B cell (primary cell): ENCODE measurements around the gene TMEM45A. TPM values are rescaled to one million over a fixed set of nuclear protein-coding genes. Genes with fewer than 3 reads are reported as not detected.

Source experiments
- ATAC-seq: fragments of 200-7000 bp; cut with Tn5 transposase; one replicate; pipeline ENCODE4 v1.10.0; 2021; ENCODE audit warnings: low read depth, mild to moderate bottlenecking, moderate number of reproducible peaks, moderate library complexity
- CTCF ChIA-PET: fragments of 350-600 bp; sonication (Branson Sonifier 250); formaldehyde crosslinking; loops from one replicate; lab custom pipeline; 2021; ENCODE audit warnings: antibody characterized with exemption, inconsistent platforms; lab: Charles Lee
- POLR2A ChIA-PET: fragments of 350-600 bp; sonication (Branson Sonifier 250); formaldehyde crosslinking; loops from one replicate; lab custom pipeline; 2021; ENCODE audit warnings: antibody characterized with exemption; lab: Charles Lee
- DNase-seq: peaks from one replicate; pipeline ENCODE4 v3.0.0; 2013
- H2AFZ ChIP-seq: 2 replicates; pipeline ENCODE4 v1.6.1; 2012; ENCODE audit warnings: mild to moderate bottlenecking, low read depth, low read length; ENCODE audit not compliant: insufficient read depth, poor library complexity, severe bottlenecking
- H3K27ac ChIP-seq, 2 donors: 1 replicate in 1 of 2; 2 replicates in 1 of 2; pipeline ENCODE4 v1.5.1; 2012 to 2013; ENCODE audit warnings: low read length in 2 of 2, mild to moderate bottlenecking in 2 of 2, moderate library complexity in 1 of 2
- H3K27me3 ChIP-seq, 4 experiments: fragments of 200-600 bp in 1 of 4; sonication (generic) in 1 of 4; replicated peaks in 1 of 4; 1 replicate in 2 of 4; 2 replicates in 2 of 4; pipeline versions ENCODE4 v1.6.1 to v1.7.0; 2013 to 2016; ENCODE audit warnings: low read length in 3 of 4, mild to moderate bottlenecking in 2 of 4, mixed read lengths in 1 of 4, moderate library complexity in 1 of 4; ENCODE audit not compliant: insufficient read depth in 4 of 4, control insufficient read depth in 3 of 4; ENCODE audit errors: control extremely low read depth in 1 of 4
- H3K36me3 ChIP-seq, 2 experiments: replicated peaks in 1 of 2; 1 replicate in 1 of 2; 2 replicates in 1 of 2; pipeline versions ENCODE4 v1.6.1 to v1.7.1; 2013; ENCODE audit warnings: low read length in 1 of 2; ENCODE audit not compliant: insufficient read depth in 2 of 2, control insufficient read depth in 1 of 2; ENCODE audit errors: control extremely low read depth in 1 of 2, extremely low read depth in 1 of 2
- H3K4me1 ChIP-seq, 2 donors: fragments of 200-600 bp in 1 of 2; sonication (generic) in 1 of 2; 1 replicate in 1 of 2; 2 replicates in 1 of 2; pipeline versions ENCODE4 v1.5.1 to v1.6.1; 2013 to 2017; ENCODE audit warnings: low read length in 2 of 2; ENCODE audit not compliant: control insufficient read depth in 2 of 2, insufficient read depth in 2 of 2
- H3K4me2 ChIP-seq: replicated peaks from 2 replicates; pipeline ENCODE3; 2012; ENCODE audit warnings: mild to moderate bottlenecking, low read depth, low read length; ENCODE audit not compliant: poor library complexity, severe bottlenecking
- H3K4me3 ChIP-seq, 5 experiments: fragments of 200-600 bp in 1 of 5; sonication (generic) in 1 of 5; 1 replicate in 3 of 5; 2 replicates in 2 of 5; pipeline versions ENCODE4 v1.5.1 to v1.7.0; 2011 to 2016; ENCODE audit warnings: low read length in 4 of 5, mild to moderate bottlenecking in 4 of 5, low read depth in 2 of 5, control low read depth in 1 of 5, moderate library complexity in 1 of 5; ENCODE audit not compliant: insufficient read depth in 1 of 5; ENCODE audit errors: control extremely low read depth in 1 of 5, extremely low read depth in 1 of 5
- H3K79me2 ChIP-seq: fragments of 200-600 bp; sonication (generic); one replicate; pipeline ENCODE4 v1.6.0; 2016; ENCODE audit warnings: low read length; ENCODE audit not compliant: control insufficient read depth, insufficient read depth
- H3K9ac ChIP-seq: fragments of 200-600 bp; sonication (generic); 2 replicates; pipeline ENCODE4 v1.6.1; 2017; ENCODE audit warnings: mild to moderate bottlenecking, low read length, moderate library complexity
- H3K9me3 ChIP-seq, 3 donors: one replicate each; pipeline versions ENCODE4 v1.6.1 to v1.7.1; 2013; ENCODE audit warnings: low read length in 2 of 3; ENCODE audit not compliant: control insufficient read depth in 2 of 3, insufficient read depth in 1 of 3; ENCODE audit errors: control extremely low read depth in 1 of 3
- H4K20me1 ChIP-seq: 2 replicates; pipeline ENCODE4 v1.6.0; 2012; ENCODE audit warnings: mild to moderate bottlenecking, low read length; ENCODE audit not compliant: insufficient read depth, control insufficient read depth, poor library complexity, severe bottlenecking
- H3K27ac Mint-ChIP-seq: one replicate; pipeline ENCODE4 v1.8.0; 2021; ENCODE audit warnings: mixed read lengths
- H3K27me3 Mint-ChIP-seq: one replicate; pipeline ENCODE4 v1.8.0; 2021; ENCODE audit warnings: mixed read lengths
- H3K4me1 Mint-ChIP-seq: one replicate; pipeline ENCODE4 v1.8.0; 2021; ENCODE audit warnings: mixed read lengths
- H3K4me3 Mint-ChIP-seq: one replicate; pipeline ENCODE4 v1.8.0; 2021; ENCODE audit warnings: mixed read lengths
- H3K9me3 Mint-ChIP-seq: one replicate; pipeline ENCODE4 v1.8.0; 2022; ENCODE audit warnings: mixed read lengths; ENCODE audit not compliant: insufficient read depth
- EZH2 ChIP-seq: IDR thresholded peaks from 2 replicates; pipeline ENCODE4 v1.6.1; 2012; ENCODE audit warnings: borderline replicate concordance, low read depth, mild to moderate bottlenecking, moderate library complexity, low read length; ENCODE audit not compliant: insufficient read depth, poor library complexity, severe bottlenecking
- WGBS: methylation state at CpG from one replicate; pipeline ENCODE4 v1.1.5; 2013; ENCODE audit warnings: missing lambda C conversion rate; ENCODE audit not compliant: insufficient coverage; 5-methylcytosine and 5-hydroxymethylcytosine counted together
- intact Hi-C: fragments of 100-400 bp; cut with micrococcal nuclease; formaldehyde crosslinking; loops from one replicate; pipeline ENCODE4 v1.10.0; 2022
- polyA plus RNA-seq: library from polyadenylated mRNA; depleted of rRNA; stranded (reverse); fragments of >200 nt; gene quantifications from 2 replicates; pipeline ENCODE4 v1.2.3, GENCODE V29; 2012
- total RNA-seq, 2 donors: library from RNA; stranded (reverse); fragments of 120-200 nt in 1 of 2; gene quantifications; 1 replicate in 1 of 2; 2 replicates in 1 of 2; pipeline versions ENCODE4 v1.2.3 to v1.2.4, GENCODE V29; 2013 to 2022
- TF ChIP-seq, protein P1 (sequence below): fragments of 200-600 bp; IDR thresholded peaks from one replicate; pipeline ENCODE4 v1.8.0; 2022; ENCODE audit warnings: antibody characterized with exemption, mild to moderate bottlenecking

The TMEM45A gene
- total and polyA plus RNA-seq, 2 donors (not counting 1 experiment from before 2014, with no cell fraction given), result 0.20 TPM; not detected in 1

DNA sequence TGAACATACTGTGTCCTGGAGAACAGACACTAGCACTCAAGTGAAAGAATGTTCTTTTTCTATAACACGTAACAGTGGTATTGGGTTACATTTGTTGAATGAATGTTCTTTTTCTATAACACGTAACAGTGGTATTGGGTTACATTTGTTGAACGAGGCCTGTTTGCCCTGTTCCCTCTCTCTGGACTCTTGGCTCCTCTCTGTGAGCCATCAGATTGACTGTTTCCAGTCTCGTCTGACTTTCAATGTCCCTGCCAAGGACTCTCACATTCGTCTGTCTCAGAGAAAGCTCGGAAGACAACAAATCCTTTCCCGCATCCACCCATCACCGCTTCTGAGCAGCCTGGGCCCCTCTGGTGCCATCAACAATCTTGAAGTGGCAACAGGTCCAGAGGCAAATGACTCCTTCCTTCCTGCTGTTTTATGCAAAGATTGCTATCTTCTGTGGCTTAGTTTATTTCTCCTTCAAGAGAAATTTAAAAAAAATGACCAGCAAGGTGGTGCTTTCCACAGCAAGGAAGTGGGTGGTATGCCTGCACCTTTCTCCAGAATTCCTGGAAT lies 8.0 kb downstream of the TMEM45A start:
- no peak overlapping the region for H3K4me3 ChIP-seq
- ChIA-PET CTCF (no interaction called here), POLR2A (no interaction called here)
- 85% methylated on average over 7 of the region's 8 CpGs for WGBS
- H3K27ac Mint-ChIP-seq, result no peak overlapping the region
- no peaks in the 10 kb centered on the region for H3K36me3 ChIP-seq
- peaks cover 0 to 8% (median 3%) of the 10 kb centered on the region in 4 experiments for H3K27me3 ChIP-seq
- H3K79me2 ChIP-seq, result no peaks in the 10 kb centered on the region
- peaks cover 29% of the 10 kb centered on the region for H3K27me3 Mint-ChIP-seq
- no peak for DNase-seq
- ATAC-seq, result no peak
- no peaks in the 10 kb centered on the region for H4K20me1 ChIP-seq
- H2AFZ ChIP-seq, result no peak overlapping the region
- TF ChIP-seq EZH2, result no peak
- TF ChIP-seq, protein P1, sequence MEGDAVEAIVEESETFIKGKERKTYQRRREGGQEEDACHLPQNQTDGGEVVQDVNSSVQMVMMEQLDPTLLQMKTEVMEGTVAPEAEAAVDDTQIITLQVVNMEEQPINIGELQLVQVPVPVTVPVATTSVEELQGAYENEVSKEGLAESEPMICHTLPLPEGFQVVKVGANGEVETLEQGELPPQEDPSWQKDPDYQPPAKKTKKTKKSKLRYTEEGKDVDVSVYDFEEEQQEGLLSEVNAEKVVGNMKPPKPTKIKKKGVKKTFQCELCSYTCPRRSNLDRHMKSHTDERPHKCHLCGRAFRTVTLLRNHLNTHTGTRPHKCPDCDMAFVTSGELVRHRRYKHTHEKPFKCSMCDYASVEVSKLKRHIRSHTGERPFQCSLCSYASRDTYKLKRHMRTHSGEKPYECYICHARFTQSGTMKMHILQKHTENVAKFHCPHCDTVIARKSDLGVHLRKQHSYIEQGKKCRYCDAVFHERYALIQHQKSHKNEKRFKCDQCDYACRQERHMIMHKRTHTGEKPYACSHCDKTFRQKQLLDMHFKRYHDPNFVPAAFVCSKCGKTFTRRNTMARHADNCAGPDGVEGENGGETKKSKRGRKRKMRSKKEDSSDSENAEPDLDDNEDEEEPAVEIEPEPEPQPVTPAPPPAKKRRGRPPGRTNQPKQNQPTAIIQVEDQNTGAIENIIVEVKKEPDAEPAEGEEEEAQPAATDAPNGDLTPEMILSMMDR, result no peak
- intact Hi-C loops, result no loop called here
- no peak overlapping the region for H3K4me2 ChIP-seq
- peaks cover 7% of the 10 kb centered on the region for H3K4me1 Mint-ChIP-seq
- H3K4me1 ChIP-seq, result peaks cover 7 to 10% of the 10 kb centered on the region in 2 donors
- no peak overlapping the region for H3K27ac ChIP-seq
- H3K4me3 Mint-ChIP-seq, result no peak overlapping the region
- no peaks in the 10 kb centered on the region for H3K9me3 ChIP-seq
- H3K9ac ChIP-seq, result no peak overlapping the region
- no peaks in the 10 kb centered on the region for H3K9me3 Mint-ChIP-seq

- Histone ChIP-seq H3K4me1 (no peaks in the 10 kb centered on the region), H2AFZ (no peak overlapping the region)
- TF ChIP-seq, protein P1, result no peak
- no peak for TF ChIP-seq EZH2
Measured at GRCh38 chr3:100503448-100503847, 11.0 kb downstream of the TMEM45A start.

More at GRCh38 chr3:100503448-100503847, 11.0 kb downstream of the TMEM45A start:
- ATAC-seq (no peak), DNase-seq (no peak)
- H3K27ac ChIP-seq, result no peak overlapping the region
- Mint-ChIP-seq H3K27ac (no peak overlapping the region), H3K9me3 (no peaks in the 10 kb centered on the region), H3K4me1 (no peaks in the 10 kb centered on the region), H3K27me3 (peaks cover 42% of the 10 kb centered on the region), H3K4me3 (no peak overlapping the region)
- intact Hi-C loops, result no loop called here
- no peak overlapping the region for H3K4me3 ChIP-seq
- H3K36me3 ChIP-seq, result no peaks in the 10 kb centered on the region
- no peaks in the 10 kb centered on the region for H3K79me2 ChIP-seq
- peaks cover 0 to 9% (median 0%) of the 10 kb centered on the region in 4 experiments for H3K27me3 ChIP-seq
- WGBS, result no CpG with 5 or more reads among the region's 1 CpG
- no peak overlapping the region for H3K4me2 ChIP-seq
- H3K9ac ChIP-seq, result no peak overlapping the region
- ChIA-PET CTCF (no interaction called here), POLR2A (no interaction called here)
- no peaks in the 10 kb centered on the region for H4K20me1 ChIP-seq
- peaks cover 0 to 4% (median 0%) of the 10 kb centered on the region in 3 donors for H3K9me3 ChIP-seq
